Peyer's patch (tissue), 4 donors: ENCODE data around the gene UBAC2. TPM values are rescaled to one million over a fixed set of nuclear protein-coding genes. Genes with fewer than 3 reads are reported as not detected.
A peak's percentile ranks its signal among the peaks of the same experiment; 100 is the strongest.

Source experiments
- DNase-seq, 3 donors: peaks; one replicate each; pipeline ENCODE4 v3.0.0-alpha.2; 2017 to 2019
- H3K27ac ChIP-seq, 4 donors: fragments of 200-600 bp; sonication (generic); one replicate each; pipeline ENCODE4 v1.5.1; 2016 to 2019
- H3K27me3 ChIP-seq, 2 donors: fragments of 200-600 bp; sonication (generic); one replicate each; pipeline ENCODE4 v1.5.1; 2019
- H3K36me3 ChIP-seq, 3 donors: fragments of 200-600 bp; sonication (generic); one replicate each; pipeline ENCODE4 v1.5.1; 2016 to 2019
- H3K4me1 ChIP-seq, 4 donors: fragments of 200-600 bp; sonication (generic); one replicate each; pipeline ENCODE4 v1.5.1; 2016 to 2019
- H3K4me3 ChIP-seq, 4 donors: fragments of 200-600 bp; sonication (generic); 1 replicate in 3 of 4; 2 replicates in 1 of 4; pipeline ENCODE4 v1.5.1; 2016 to 2019; ENCODE audit warnings: mild to moderate bottlenecking in 1 of 4
- H3K9me3 ChIP-seq, 4 donors: fragments of 200-600 bp; sonication (generic); one replicate each; pipeline ENCODE4 v1.5.1; 2016 to 2019; ENCODE audit warnings: mild to moderate bottlenecking in 1 of 4
- CTCF ChIP-seq, 6 experiments: fragments of 450-650 bp in 4 of 6; fragments of 200-600 bp in 2 of 6; sonication (generic) in 1 of 6; IDR thresholded peaks; one replicate each; pipeline ENCODE4 v1.5.1; 2017 to 2019; ENCODE audit warnings: antibody characterized with exemption in 6 of 6, mild to moderate bottlenecking in 3 of 6, moderate library complexity in 1 of 6
- POLR2A ChIP-seq, 2 donors: fragments of 450-650 bp; IDR thresholded peaks; one replicate each; pipeline ENCODE4 v1.5.1; 2017; ENCODE audit warnings: antibody characterized with exemption in 2 of 2, mild to moderate bottlenecking in 2 of 2, moderate library complexity in 2 of 2
- total RNA-seq, 4 donors: library from RNA; depleted of rRNA; stranded (reverse); fragments of >200 nt; gene quantifications; one replicate each; pipeline ENCODE4 v1.1.0, GENCODE V29; 2016

UBAC2 gene
- total RNA-seq, 4 donors from 2014 or later = 38.8 to 67.8 (median 63.4) TPM

- Histone ChIP-seq H3K4me1 (peaks cover 0 to 15% (median 6%) of the 10 kb centered on the region in 4 donors), H3K9me3 (no peaks in the 10 kb centered on the region), H3K27me3 (no peaks in the 10 kb centered on the region), H3K27ac (peak overlapping the region; percentile 69 to 85 (median 78)), H3K36me3 (no peaks in the 10 kb centered on the region), H3K4me3 (peak overlapping the region; percentile 37 to 46 (median 42))
- DNase-seq = no peak
- no peak for TF ChIP-seq CTCF (IDR thresholded peaks at IDR 0.05)
- no peak for TF ChIP-seq POLR2A (IDR thresholded peaks at IDR 0.05)
Measured at GRCh38 chr13:99305566-99305965, 104.9 kb downstream of the UBAC2 start.

- H3K9me3 ChIP-seq = no peaks in the 10 kb centered on the region
- DNase-seq = peak in 1 of 3 donors; percentile 42
- no peaks in the 10 kb centered on the region for H3K36me3 ChIP-seq
- peak within 1 kb of the TSS; percentile 37 to 46 (median 42) for H3K4me3 ChIP-seq
- TF ChIP-seq POLR2A (IDR thresholded peaks at IDR 0.05) = peak; percentile 62 to 73
- TF ChIP-seq CTCF (IDR thresholded peaks at IDR 0.05) = no peak
- no peaks in the 10 kb centered on the region for H3K27me3 ChIP-seq
- H3K27ac ChIP-seq = peak within 1 kb of the TSS; percentile 69 to 85 (median 78)
- peaks cover 0 to 16% (median 6%) of the 10 kb centered on the region in 4 donors for H3K4me1 ChIP-seq
Measured at GRCh38 chr13:99307247-99307646, 106.6 kb downstream of the UBAC2 start, which contains the start of gene GPR183. GPR183 (minus strand) TSS chr13:99307399; CDS start chr13:99296145, 11,254 bp downstream.

- peak overlapping the region; percentile 59 to 85 (median 74) for H3K27ac ChIP-seq
- H3K4me1 ChIP-seq = peaks cover 0 to 16% (median 6%) of the 10 kb centered on the region in 4 donors
- no peaks in the 10 kb centered on the region for H3K36me3 ChIP-seq
- H3K4me3 ChIP-seq = peak overlapping the region in 1 of 4 donors; percentile 19
- H3K27me3 ChIP-seq = no peaks in the 10 kb centered on the region
- no peak for TF ChIP-seq CTCF (IDR thresholded peaks at IDR 0.05)
- no peak for TF ChIP-seq POLR2A (IDR thresholded peaks at IDR 0.05)
- DNase-seq = peak in 2 of 3 donors; percentile 50 to 74
- no peaks in the 10 kb centered on the region for H3K9me3 ChIP-seq
Measured at GRCh38 chr13:99307648-99308339, 107.1 kb downstream of the UBAC2 start.

- no peaks in the 10 kb centered on the region for H3K27me3 ChIP-seq
- peak overlapping the region; percentile 59 to 85 (median 74) for H3K27ac ChIP-seq
- no peak for DNase-seq
- TF ChIP-seq POLR2A (IDR thresholded peaks at IDR 0.05) = no peak
- TF ChIP-seq CTCF (IDR thresholded peaks at IDR 0.05) = no peak
- H3K4me1 ChIP-seq = peaks cover 0 to 16% (median 6%) of the 10 kb centered on the region in 4 donors
- no peaks in the 10 kb centered on the region for H3K36me3 ChIP-seq
- no peaks in the 10 kb centered on the region for H3K9me3 ChIP-seq
- no peak overlapping the region for H3K4me3 ChIP-seq
Measured at GRCh38 chr13:99308471-99309087, 107.9 kb downstream of the UBAC2 start.

GRCh38 chr13:99310382-99311031 is 109.9 kb downstream of the UBAC2 start:
- H3K4me3 ChIP-seq = no peak overlapping the region
- no peaks in the 10 kb centered on the region for H3K36me3 ChIP-seq
- H3K4me1 ChIP-seq = peaks cover 0 to 16% (median 5%) of the 10 kb centered on the region in 4 donors
- no peak for TF ChIP-seq POLR2A (IDR thresholded peaks at IDR 0.05)
- TF ChIP-seq CTCF (IDR thresholded peaks at IDR 0.05) = no peak
- DNase-seq = no peak
- peak overlapping the region in 1 of 4 donors; percentile 32 for H3K27ac ChIP-seq
- no peaks in the 10 kb centered on the region for H3K27me3 ChIP-seq
- no peaks in the 10 kb centered on the region for H3K9me3 ChIP-seq
